GM19025 (cell line): Measurements from ENCODE around the gene RORB.

Experiments
- ATAC-seq: cut with Tn5 transposase; IDR thresholded peaks from one replicate; pipeline ENCODE4 v1.9.1; 2021; ENCODE audit warnings: mild to moderate bottlenecking, low read depth, moderate library complexity; ENCODE audit not compliant: unreplicated experiment

RORB gene

GRCh38 chr9:74577956-74578355 lies 80.8 kb downstream of the RORB start:
- ATAC-seq: no peak

DNA sequence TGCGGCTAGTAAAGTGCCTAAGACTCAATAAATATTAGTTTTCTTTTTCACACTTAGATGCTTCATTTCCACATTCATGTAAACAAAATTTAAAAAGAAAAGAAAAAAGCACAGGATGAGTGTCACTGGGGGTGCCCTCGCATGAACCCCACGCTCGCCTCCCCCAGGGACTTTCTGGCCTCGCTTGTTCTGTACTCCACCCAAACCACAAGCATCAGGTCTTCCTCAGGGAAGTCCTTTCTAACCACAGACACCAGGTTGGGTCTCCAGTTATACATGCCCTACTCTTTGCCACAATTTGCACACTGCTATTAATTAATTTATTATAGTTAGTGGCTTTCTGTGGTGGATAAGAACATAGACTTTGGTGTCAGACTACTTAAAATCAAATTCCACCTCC lies 92.4 kb downstream of the RORB start:
- peak; percentile 59 for ATAC-seq

- ATAC-seq: no peak
These were observed 98.2 kb downstream of the RORB start for GRCh38 chr9:74595286-74595685.

DNA sequence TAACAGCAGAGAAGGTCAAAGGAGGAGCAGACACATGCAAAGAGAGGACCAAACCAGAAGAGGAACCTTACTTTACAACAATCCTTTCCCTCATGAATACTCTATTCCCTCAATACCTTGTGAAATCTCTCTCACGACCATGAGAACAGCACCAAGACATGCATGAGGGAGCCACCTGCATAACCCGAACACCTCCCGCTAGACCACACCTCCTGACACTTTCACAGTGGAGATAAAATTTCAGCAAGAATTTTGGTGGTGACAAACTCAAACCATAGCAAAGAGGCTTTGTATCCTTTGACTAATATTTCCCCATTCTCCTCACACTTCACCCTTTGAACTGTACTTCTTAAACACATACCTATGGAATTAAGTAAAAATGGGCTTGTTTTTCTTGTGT lies 101.7 kb downstream of the RORB start:
- ATAC-seq: no peak

- no peak for ATAC-seq
These were observed 112.7 kb downstream of the RORB start for GRCh38 chr9:74609671-74610405.

- ATAC-seq: no peak
These were observed 113.5 kb downstream of the RORB start for GRCh38 chr9:74610523-74611061.

DNA sequence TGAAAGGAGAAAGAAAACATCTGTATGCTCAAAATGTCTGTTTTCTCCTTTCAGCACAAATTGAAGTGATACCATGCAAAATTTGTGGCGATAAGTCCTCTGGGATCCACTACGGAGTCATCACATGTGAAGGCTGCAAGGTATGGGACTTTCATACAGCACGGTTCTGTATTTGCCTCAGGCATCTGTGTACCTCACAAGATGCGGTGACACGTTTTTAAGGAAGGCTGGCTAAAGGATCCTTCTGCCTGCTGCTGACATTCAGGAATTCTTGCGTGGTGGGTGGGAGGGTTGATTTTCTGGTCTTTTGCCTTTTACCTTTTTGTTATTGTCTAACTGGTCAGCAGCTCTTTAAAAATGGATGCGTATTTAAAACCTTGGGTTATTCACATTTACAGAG lies 133.1 kb downstream of the RORB start:
- ATAC-seq: no peak

- ATAC-seq: no peak
These were observed 142.0 kb downstream of the RORB start for GRCh38 chr9:74639112-74639511.

- no peak for ATAC-seq
These were observed 145.2 kb downstream of the RORB start for GRCh38 chr9:74642376-74642775.

- ATAC-seq: no peak
These were observed 146.3 kb downstream of the RORB start for GRCh38 chr9:74643303-74643923.

DNA sequence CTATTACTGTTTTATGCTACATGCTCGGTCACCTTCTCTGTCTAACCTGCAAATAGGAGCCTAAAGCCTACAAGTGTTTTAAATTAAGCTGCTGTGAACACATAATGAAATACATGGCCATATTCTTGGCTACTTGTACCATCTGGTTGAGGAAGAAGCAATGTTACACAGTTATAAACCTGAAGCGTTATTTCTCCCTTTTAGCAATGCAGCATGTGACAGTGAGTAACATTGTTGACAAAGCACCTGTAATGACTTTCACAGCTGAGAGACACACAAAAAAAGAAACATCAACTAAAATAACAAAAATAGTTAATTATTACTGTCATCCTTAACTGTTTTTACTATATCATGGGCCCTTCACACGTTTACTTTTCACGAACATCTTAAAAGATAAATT lies 146.9 kb downstream of the RORB start:
- no peak for ATAC-seq

- ATAC-seq: no peak
These were observed 148.0 kb downstream of the RORB start for GRCh38 chr9:74645007-74645639.

- no peak for ATAC-seq
These were observed 156.4 kb downstream of the RORB start for GRCh38 chr9:74653410-74654080.

DNA sequence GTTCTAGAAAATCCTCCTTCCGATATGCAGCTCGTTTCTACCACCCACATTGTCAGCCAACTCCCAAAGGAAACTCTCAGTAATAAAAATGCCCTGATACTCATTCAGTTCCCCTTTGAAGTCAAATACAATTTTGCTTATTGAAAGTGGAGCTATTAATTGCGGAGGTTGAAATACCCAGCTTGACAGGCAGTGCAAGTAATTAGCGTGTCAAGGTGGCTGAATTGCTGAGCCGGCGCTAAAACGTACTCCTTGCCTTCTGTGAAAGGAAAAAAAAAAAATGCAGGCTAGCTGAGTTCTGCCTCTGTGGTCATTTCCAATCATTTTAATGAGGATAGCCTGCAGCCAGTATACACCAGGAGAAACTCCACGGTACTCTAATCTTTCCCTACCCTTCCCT lies 165.5 kb downstream of the RORB start:
- ATAC-seq: no peak

- no peak for ATAC-seq
These were observed 166.3 kb downstream of the RORB start for GRCh38 chr9:74663439-74663838.

GRCh38 chr9:74666625-74667316 lies 169.6 kb downstream of the RORB start:
- ATAC-seq: no peak

GRCh38 chr9:74672237-74672636 lies 175.1 kb downstream of the RORB start:
- ATAC-seq: no peak

DNA sequence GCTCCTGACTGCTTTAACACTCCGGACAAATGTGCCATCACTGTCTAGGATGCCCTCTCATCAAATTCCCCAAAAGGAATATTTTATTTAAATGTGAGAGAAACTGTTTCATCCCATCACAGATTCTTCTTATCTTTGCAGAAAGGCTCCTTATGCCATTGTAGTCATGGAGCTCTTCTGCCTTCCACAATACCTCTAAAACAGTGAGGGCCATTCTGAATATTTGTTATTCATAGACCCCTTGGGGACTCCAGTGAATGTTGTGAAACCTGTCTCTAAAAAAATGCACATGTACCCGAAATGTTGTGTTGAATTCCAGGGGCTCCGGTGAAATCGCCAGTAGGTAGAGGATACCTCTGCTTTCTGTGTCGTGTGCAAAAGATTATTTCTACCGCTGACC lies 176.9 kb downstream of the RORB start:
- ATAC-seq: no peak

GRCh38 chr9:74681906-74682305 lies 184.8 kb downstream of the RORB start:
- no peak for ATAC-seq

GRCh38 chr9:74683322-74683721 lies 186.2 kb downstream of the RORB start:
- ATAC-seq: no peak
